K562 (cell line): ENCODE measurements around the gene DLG3. TPM values are rescaled to one million over a fixed set of nuclear protein-coding genes. Genes with fewer than 3 reads are reported as not detected.

ENCODE experiments used
- ATAC-seq: fragments of 200-7000 bp; cut with Tn5 transposase; 3 replicates; pipeline ENCODE4 v1.9.1; 2020; ENCODE audit warnings: moderate library complexity
- BruUV-seq: library from RNA; stranded (reverse); fragments of 400-500 nt; replicated peaks from 2 replicates; lab custom pipeline; 2021; lab: Mats Ljungman, UMichigan
- CTCF ChIA-PET: fragments of 300-600 bp; formaldehyde crosslinking; extraction: SDS; loops from one replicate; lab custom pipeline; 2021; ENCODE audit warnings: low intra/inter-chr PET ratio; lab: Yijun Ruan, JAX
- POLR2A ChIA-PET: fragments of 300-600, 350-650 bp; sonication (Branson Sonifier 250); formaldehyde crosslinking; extraction: SDS; loops from one replicate; lab custom pipeline; 2021; ENCODE audit warnings: antibody characterized with exemption, inconsistent platforms; lab: Yijun Ruan, JAX
- DNase-seq, 4 experiments: peaks; one replicate each; pipeline versions ENCODE4 v3.0.0 to v3.0.0-alpha.2; 2011 to 2018; ENCODE audit warnings: low spot score in 3 of 4, mixed read lengths in 3 of 4; ENCODE audit errors: extremely low read depth in 1 of 4
- FAIRE-seq: peaks from 2 replicates; lab custom pipeline; 2011; peaks lifted over from hg19 to GRCh38; lab: Jason Lieb, UNC
- H2AFZ ChIP-seq: 2 replicates; pipeline ENCODE4 v1.6.0; 2011; ENCODE audit warnings: low read depth, low read length, control low read depth, inconsistent platforms
- H3K27ac ChIP-seq: fragments of 200-600 bp; 3 replicates; pipeline ENCODE4 v1.8.0; 2011; ENCODE audit warnings: low read depth, mild to moderate bottlenecking, control low read depth, inconsistent platforms, low read length, moderate library complexity, mixed read lengths; ENCODE audit errors: extremely low read depth
- H3K27me3 ChIP-seq, 2 experiments: fragments of 300-600 bp in 1 of 2; 2 replicates in 1 of 2; 3 replicates in 1 of 2; pipeline versions ENCODE4 v1.6.0 to v1.8.0; 2011; ENCODE audit warnings: inconsistent platforms in 2 of 2, low read length in 2 of 2, mild to moderate bottlenecking in 1 of 2, mixed read lengths in 1 of 2, moderate library complexity in 1 of 2; ENCODE audit not compliant: control insufficient read depth in 2 of 2, insufficient read depth in 2 of 2
- H3K36me3 ChIP-seq: fragments of 300-600 bp; 3 replicates; pipeline ENCODE4 v1.8.0; 2011; ENCODE audit warnings: mild to moderate bottlenecking, low read length, inconsistent platforms; ENCODE audit not compliant: control insufficient read depth, insufficient read depth
- H3K4me1 ChIP-seq, 2 experiments: fragments of 200-600 bp in 1 of 2; replicated peaks in 1 of 2; 2 replicates in 1 of 2; 3 replicates in 1 of 2; pipeline versions ENCODE4 v1.5.1 to v1.8.0; 2011; ENCODE audit warnings: inconsistent platforms in 2 of 2, low read length in 2 of 2, mild to moderate bottlenecking in 1 of 2, mixed read lengths in 1 of 2, moderate library complexity in 1 of 2; ENCODE audit not compliant: control insufficient read depth in 2 of 2, insufficient read depth in 2 of 2
- H3K4me2 ChIP-seq: 2 replicates; pipeline ENCODE4 v1.6.1; 2011; ENCODE audit warnings: low read length, control low read depth, inconsistent platforms, mixed read lengths; ENCODE audit not compliant: insufficient read depth
- H3K4me3 ChIP-seq: fragments of 200-600 bp; sonication (generic), shearing (Covaris generic); 2 replicates; pipeline ENCODE4 v1.5.1; 2016; ENCODE audit warnings: control low read depth, inconsistent platforms
- H3K79me2 ChIP-seq: fragments of 200-600 bp; 3 replicates; pipeline ENCODE4 v1.8.0; 2011; ENCODE audit warnings: low read length, inconsistent platforms; ENCODE audit not compliant: control insufficient read depth, insufficient read depth
- H3K9ac ChIP-seq, 2 experiments: 2 replicates each; pipeline versions ENCODE4 v1.6.0 to v1.6.1; 2011; ENCODE audit warnings: low read depth in 2 of 2, low read length in 2 of 2, control low read depth in 1 of 2, inconsistent platforms in 1 of 2, mild to moderate bottlenecking in 1 of 2, mixed read lengths in 1 of 2; ENCODE audit not compliant: insufficient read depth in 1 of 2
- H3K9me1 ChIP-seq: one replicate; pipeline ENCODE4 v1.6.0; 2011; ENCODE audit warnings: inconsistent platforms, mild to moderate bottlenecking, low read length, moderate library complexity; ENCODE audit not compliant: control insufficient read depth, insufficient read depth
- H3K9me3 ChIP-seq: replicated peaks from 2 replicates; pipeline ENCODE4 v1.5.1; 2011; ENCODE audit warnings: low read depth, low read length, inconsistent platforms; ENCODE audit not compliant: control insufficient read depth, insufficient read depth
- H4K20me1 ChIP-seq: replicated peaks from 2 replicates; pipeline ENCODE4 v1.6.1; 2011; ENCODE audit warnings: low read length, inconsistent platforms, mixed read lengths; ENCODE audit not compliant: control insufficient read depth, insufficient read depth
- CCNT2 ChIP-seq: IDR thresholded peaks from 2 replicates; pipeline ENCODE4 v1.6.1; 2011; ENCODE audit warnings: borderline replicate concordance, low read depth, mild to moderate bottlenecking, moderate library complexity, mixed read lengths, low read length; ENCODE audit not compliant: insufficient read length; ENCODE audit errors: extremely low read depth
- CHCHD3 ChIP-seq: fragments of 250-450 bp; sonication (Bioruptor Pico); IDR thresholded peaks from 2 replicates; pipeline ENCODE4 v2.1.2; 2022; ENCODE audit warnings: mild to moderate bottlenecking
- NFIC ChIP-seq: fragments of 450-650 bp; IDR thresholded peaks from 2 replicates; pipeline ENCODE4 v1.6.1; 2017; ENCODE audit warnings: mild to moderate bottlenecking, inconsistent platforms
- NUFIP1 ChIP-seq: fragments of 450-650 bp; IDR thresholded peaks from 2 replicates; pipeline ENCODE4 v1.6.1; 2018; ENCODE audit not compliant: partially characterized antibody
- TFAM ChIP-seq: fragments of 250-450 bp; sonication (Bioruptor Pico); conservative IDR thresholded peaks from 2 replicates; pipeline ENCODE4 v1.5.0; 2021; ENCODE audit warnings: mild to moderate bottlenecking, moderate library complexity
- ZEB2 ChIP-seq: fragments of 450-650 bp; IDR thresholded peaks from 2 replicates; pipeline ENCODE4 v1.6.1; 2016
- ZNF766 ChIP-seq: fragments of 200-800 bp; sonication (Bioruptor generic); conservative IDR thresholded peaks from 2 replicates; pipeline ENCODE4 v1.6.1; 2016; ENCODE audit warnings: missing genetic modification characterization, missing compliant biosample characterization
- WGBS: fragments of 100-300 bp; shearing (Covaris generic); methylation state at CpG from one replicate; pipeline ENCODE4 v1.1.6; 2016; ENCODE audit warnings: low coverage, mixed read lengths; ENCODE audit not compliant: insufficient coverage; ENCODE audit errors: missing lambda C conversion rate; 5-methylcytosine and 5-hydroxymethylcytosine counted together
- in situ Hi-C: fragments of 300-500 bp; cut with MboI; formaldehyde crosslinking; loops from 4 replicates; pipeline ENCODE4 v1.15.0; 2018; ENCODE audit warnings: inconsistent platforms, mixed read lengths
- intact Hi-C: fragments of 100-400 bp; cut with micrococcal nuclease; formaldehyde crosslinking; loops from 2 replicates; pipeline ENCODE4 v1.14.2; 2022
- polyA plus RNA-seq, 8 experiments: library from polyadenylated mRNA; depleted of rRNA in 4 of 8; stranded (reverse) in 5 of 8; unstranded in 3 of 8; fragments of >200 nt; fragmentation: Nextera tagmentation in 2 of 8; fragmentation: Illumina TruSeq in 1 of 8; extraction: Ambion mirVana in 2 of 8; extraction: Trizol in 1 of 8; gene quantifications; 2 replicates each; pipeline versions ENCODE4 v1.2.1 to v1.2.3, GENCODE V29; 2011 to 2014; ENCODE audit warnings: inconsistent platforms in 1 of 8, missing spikeins in 1 of 8
- total RNA-seq, 7 experiments: library from RNA; depleted of rRNA in 6 of 7; stranded (reverse); fragments of >200 nt in 6 of 7; fragmentation: Illumina TruSeq in 2 of 7; extraction: Trizol in 2 of 7; gene quantifications; 2 replicates each; pipeline versions ENCODE4 v1.2.1 to v1.2.3, GENCODE V29; 2011 to 2021; ENCODE audit warnings: low replicate concordance in 1 of 7
- TF ChIP-seq, protein P1 (sequence below): fragments of 450-650 bp; IDR thresholded peaks from 2 replicates; pipeline ENCODE4 v1.6.1; 2018; ENCODE audit warnings: mild to moderate bottlenecking, low read depth; ENCODE audit not compliant: partially characterized antibody

DLG3 gene
- total and polyA plus RNA-seq, 9 of the 15 experiments (the other 6 are each of a cell fraction or from before 2014, with no cell fraction given), result 3.1 to 15.7 (median 8.8) TPM

DNA sequence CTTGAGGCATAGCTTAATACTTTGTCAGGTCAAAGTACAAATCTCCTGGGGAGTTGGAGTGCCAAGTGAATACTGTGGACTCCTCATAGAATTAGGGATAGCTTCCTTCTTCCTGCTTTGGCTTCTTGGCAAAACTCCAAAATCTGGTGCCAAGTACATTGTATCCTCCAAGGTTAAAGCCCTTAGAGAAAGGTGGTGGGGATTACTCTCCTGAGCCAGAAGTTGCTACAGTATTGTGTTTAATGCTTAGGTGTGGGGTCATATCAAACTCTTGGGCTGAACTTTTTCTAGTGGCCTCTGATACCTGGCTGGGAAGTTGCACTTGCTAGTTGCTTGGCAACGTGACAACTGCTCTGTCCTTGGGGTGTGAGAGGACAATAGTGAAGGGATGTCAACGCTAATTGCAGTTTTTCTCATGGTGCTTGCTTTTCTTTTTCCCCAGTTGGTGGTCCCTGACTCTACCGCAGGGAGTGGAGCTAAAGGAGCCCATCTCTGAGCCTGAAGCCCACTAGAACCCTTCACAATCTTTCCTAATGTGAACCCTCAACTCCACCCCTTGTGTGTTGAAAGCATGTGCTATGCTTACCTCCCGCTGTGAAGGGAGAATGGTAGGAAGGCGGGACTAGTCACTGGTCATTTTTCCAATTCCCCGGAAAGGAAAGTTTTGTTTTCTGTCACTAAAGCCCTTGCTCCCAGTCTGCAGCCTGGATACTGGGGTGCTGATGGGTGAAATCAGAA, 35.5 kb downstream of the DLG3 start:
- no TSS peak for BruUV-seq
- FAIRE-seq (no peak), DNase-seq (no peak), ATAC-seq (no peak)
- POLR2A ChIA-PET, result no interaction called here
- Histone ChIP-seq H3K9me1 (no peaks in the 10 kb centered on the region), H3K9ac (no peak overlapping the region), H3K36me3 (no peaks in the 10 kb centered on the region; the same call in 2 of the 3 replicates), H3K79me2 (no peaks in the 10 kb centered on the region), H3K4me1 (no peaks in the 10 kb centered on the region; a peak in 1 of 5 replicates), H3K9me3 (no peaks in the 10 kb centered on the region), H3K4me2 (no peak overlapping the region), H3K27me3 (no peaks in the 10 kb centered on the region), H4K20me1 (peaks cover 17% of the 10 kb centered on the region; the same call in 1 of the 2 replicates), H3K4me3 (no peak overlapping the region), H2AFZ (no peak overlapping the region), H3K27ac (no peak overlapping the region)
- CTCF ChIA-PET, result no interaction called here
- WGBS, result 34% methylated on average over 5 of the region's 6 CpGs
- intact Hi-C loops (no loop called here), in situ Hi-C loops (no loop called here)
- TF ChIP-seq NFIC (peak; percentile 46), TFAM (CRISPR knock-in tag) (no peak)

DNA sequence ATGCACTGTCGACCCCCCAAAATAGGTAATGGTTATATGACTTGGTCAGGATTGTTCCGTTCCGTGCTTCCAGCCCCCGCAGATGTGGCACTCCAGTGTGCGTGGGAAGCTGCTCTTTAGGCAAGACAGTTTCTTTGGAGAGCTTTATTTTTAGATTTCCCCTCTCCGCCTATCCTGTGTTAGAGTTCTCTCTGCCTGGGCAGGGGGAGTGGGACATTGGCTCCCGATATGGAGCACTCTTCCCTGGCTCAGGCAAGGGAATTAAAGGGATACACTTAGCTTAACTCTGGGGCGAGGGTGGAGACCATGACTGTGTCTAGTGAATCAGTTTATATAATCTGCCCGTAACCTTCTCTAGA, 36.0 kb downstream of the DLG3 start:
- H3K9me1 ChIP-seq, result no peaks in the 10 kb centered on the region
- TF ChIP-seq ZEB2, result no peak
- no peak for TF ChIP-seq CHCHD3 (CRISPR knock-in tag)
- no peak for TF ChIP-seq CCNT2
- TF ChIP-seq NUFIP1, result no peak
- TF ChIP-seq, protein P1, sequence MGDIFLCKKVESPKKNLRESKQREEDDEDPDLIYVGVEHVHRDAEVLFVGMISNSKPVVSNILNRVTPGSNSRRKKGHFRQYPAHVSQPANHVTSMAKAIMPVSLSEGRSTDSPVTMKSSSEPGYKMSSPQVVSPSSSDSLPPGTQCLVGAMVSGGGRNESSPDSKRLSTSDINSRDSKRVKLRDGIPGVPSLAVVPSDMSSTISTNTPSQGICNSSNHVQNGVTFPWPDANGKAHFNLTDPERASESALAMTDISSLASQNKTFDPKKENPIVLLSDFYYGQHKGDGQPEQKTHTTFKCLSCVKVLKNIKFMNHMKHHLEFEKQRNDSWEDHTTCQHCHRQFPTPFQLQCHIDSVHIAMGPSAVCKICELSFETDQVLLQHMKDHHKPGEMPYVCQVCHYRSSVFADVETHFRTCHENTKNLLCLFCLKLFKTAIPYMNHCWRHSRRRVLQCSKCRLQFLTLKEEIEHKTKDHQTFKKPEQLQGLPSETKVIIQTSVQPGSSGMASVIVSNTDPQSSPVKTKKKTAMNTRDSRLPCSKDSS, result no peak
- no peak for TF ChIP-seq ZNF766 (CRISPR knock-in tag)
- no TSS peak for BruUV-seq
- DNase-seq, result no peak
- H4K20me1 ChIP-seq, result peaks cover 17% of the 10 kb centered on the region; the same call in 1 of the 2 replicates
- ChIA-PET CTCF (no interaction called here), POLR2A (no interaction called here)
- WGBS, result 37% methylated on average over 9 of the region's 9 CpGs
- FAIRE-seq, result no peak
- no peak overlapping the region for H2AFZ ChIP-seq
- H3K27me3 ChIP-seq, result no peaks in the 10 kb centered on the region
- H3K79me2 ChIP-seq, result no peaks in the 10 kb centered on the region
- intact Hi-C loops, result no loop called here
- in situ Hi-C loops, result no loop called here
- no peak overlapping the region for H3K9ac ChIP-seq
- H3K36me3 ChIP-seq, result no peaks in the 10 kb centered on the region; the same call in 2 of the 3 replicates
- H3K4me1 ChIP-seq, result no peaks in the 10 kb centered on the region; a peak in 1 of 5 replicates
- no peak for ATAC-seq
- H3K4me2 ChIP-seq, result no peak overlapping the region
- no peak overlapping the region for H3K27ac ChIP-seq
- no peak overlapping the region for H3K4me3 ChIP-seq
- no peaks in the 10 kb centered on the region for H3K9me3 ChIP-seq
